Panc1 (cell line): ENCODE data around the gene LTC4S. TPM values are rescaled to one million over a fixed set of nuclear protein-coding genes. Genes with fewer than 3 reads are reported as not detected.

ENCODE experiments used
- ATAC-seq: fragments of 200-7000 bp; cut with Tn5 transposase; 2 replicates; pipeline ENCODE4 v1.9.1; 2020; ENCODE audit warnings: mild to moderate bottlenecking, moderate library complexity
- BruUV-seq: library from RNA; stranded (reverse); fragments of 400-500 nt; replicated peaks from 2 replicates; lab custom pipeline; 2021; lab: Mats Ljungman, UMichigan
- CTCF ChIA-PET: fragments of 300-600 bp; sonication (Branson Sonifier 250); formaldehyde crosslinking; loops from one replicate; lab custom pipeline; 2022; ENCODE audit warnings: antibody characterized with exemption; lab: Charles Lee
- POLR2A ChIA-PET: fragments of 300-600 bp; sonication (Branson Sonifier 250); formaldehyde crosslinking; loops from one replicate; lab custom pipeline; 2022; ENCODE audit warnings: antibody characterized with exemption; lab: Charles Lee
- DNase-seq: peaks from one replicate; pipeline ENCODE4 v3.0.0-alpha.2; 2010; ENCODE audit warnings: low read depth, low spot score
- H3K27ac ChIP-seq: 2 replicates; pipeline ENCODE4 v1.5.1; 2011; ENCODE audit warnings: mild to moderate bottlenecking, low read length, inconsistent platforms
- H3K27me3 ChIP-seq: fragments of 200-500 bp; sonication (Bioruptor generic); 2 replicates; pipeline ENCODE4 v1.6.0; 2014; ENCODE audit warnings: low read length, inconsistent platforms; ENCODE audit not compliant: control insufficient read depth, insufficient read depth
- H3K36me3 ChIP-seq: fragments of 200-500 bp; sonication (Bioruptor generic); 2 replicates; pipeline ENCODE4 v1.5.1; 2014; ENCODE audit warnings: inconsistent platforms, mild to moderate bottlenecking, low read length, moderate library complexity; ENCODE audit not compliant: control insufficient read depth, insufficient read depth
- H3K4me1 ChIP-seq: 2 replicates; pipeline ENCODE4 v1.5.1; 2011; ENCODE audit warnings: inconsistent platforms, mild to moderate bottlenecking, low read length, moderate library complexity; ENCODE audit not compliant: control insufficient read depth, insufficient read depth
- H3K4me3 ChIP-seq, 2 experiments: 2 replicates each; pipeline ENCODE4 v1.5.1; 2011 to 2012; ENCODE audit warnings: low read depth in 2 of 2, low read length in 2 of 2, mild to moderate bottlenecking in 2 of 2, inconsistent platforms in 1 of 2, moderate library complexity in 1 of 2
- H3K9me3 ChIP-seq: fragments of 200-500 bp; sonication (Bioruptor generic); 2 replicates; pipeline ENCODE4 v1.5.1; 2014; ENCODE audit warnings: low read depth, mild to moderate bottlenecking, inconsistent platforms, low read length, moderate library complexity; ENCODE audit not compliant: control insufficient read depth, insufficient read depth
- CTCF ChIP-seq: fragments of 450-650 bp; IDR thresholded peaks from 2 replicates; pipeline ENCODE4 v1.5.1; 2017; ENCODE audit warnings: mild to moderate bottlenecking
- POLR2AphosphoS5 ChIP-seq: IDR thresholded peaks from 2 replicates; pipeline ENCODE4 v1.6.1; 2012; ENCODE audit warnings: mild to moderate bottlenecking, low read depth, low read length, moderate library complexity
- REST ChIP-seq, 2 experiments: IDR thresholded peaks; 2 replicates each; pipeline ENCODE4 v1.6.1; 2011 to 2012; ENCODE audit warnings: low read depth in 2 of 2, control low read depth in 1 of 2, low read length in 1 of 2, mild to moderate bottlenecking in 1 of 2, moderate library complexity in 1 of 2; ENCODE audit not compliant: insufficient read depth in 1 of 2
- SIN3A ChIP-seq: IDR thresholded peaks from 2 replicates; pipeline ENCODE4 v1.6.1; 2012; ENCODE audit warnings: low read depth, mild to moderate bottlenecking, low read length, moderate library complexity, borderline replicate concordance; ENCODE audit not compliant: insufficient read depth
- TCF7L2 ChIP-seq: IDR thresholded peaks from 2 replicates; pipeline ENCODE4 v1.6.1; 2011; ENCODE audit warnings: mild to moderate bottlenecking, low read depth, low read length, inconsistent platforms
- in situ Hi-C: cut with HindIII; loops from 2 replicates; pipeline ENCODE4 v1.10.0; 2016; ENCODE audit warnings: low sequenced_read_pairs, low pct_unique_long_range_greater_than_20kb
- intact Hi-C: fragments of 100-400 bp; cut with micrococcal nuclease; formaldehyde crosslinking; loops from one replicate; pipeline ENCODE4 v1.10.0; 2022; ENCODE audit not compliant: unreplicated experiment
- total RNA-seq: library from RNA; stranded (reverse); gene quantifications from one replicate; pipeline ENCODE4 v1.2.1, GENCODE V29; 2021; ENCODE audit not compliant: unreplicated experiment

Gene LTC4S
- total RNA-seq, 1 experiment from 2014 or later: 0.69 TPM

GRCh38 chr5:179755022-179755421, 38.8 kb upstream of the LTC4S start:
- POLR2A ChIA-PET: interaction anchor here (0.6 kb wide), 1 partner anchor 253 kb away, joined by 3 read pairs; no protein-coding TSS in a partner anchor
- no peak for ATAC-seq
- Histone ChIP-seq H3K27me3 (no peaks in the 10 kb centered on the region), H3K4me3 (no peak overlapping the region), H3K27ac (no peak overlapping the region), H3K9me3 (no peaks in the 10 kb centered on the region), H3K4me1 (peaks cover 8% of the 10 kb centered on the region; the same call in 1 of the 2 replicates), H3K36me3 (no peaks in the 10 kb centered on the region)
- no peak for DNase-seq
- CTCF ChIA-PET: no interaction called here
- intact Hi-C loops: no loop called here
- no TSS peak for BruUV-seq
- TF ChIP-seq TCF7L2 (no peak), REST (IDR thresholded peaks at IDR 0.05; ENCODE audit: insufficient read depth in 1 of 2, low read depth in 2 of 2, low read length in 1 of 2) (no peak), POLR2AphosphoS5 (no peak), SIN3A (no peak), CTCF (no peak)
- in situ Hi-C loops: no loop called here

- CTCF ChIA-PET: no interaction called here
These were observed 34.8 kb upstream of the LTC4S start for GRCh38 chr5:179758955-179759354.

More at GRCh38 chr5:179758955-179759354, 34.8 kb upstream of the LTC4S start:
- Histone ChIP-seq H3K9me3 (no peaks in the 10 kb centered on the region), H3K36me3 (no peaks in the 10 kb centered on the region), H3K27ac (no peak overlapping the region), H3K4me1 (peaks cover 33% of the 10 kb centered on the region), H3K27me3 (no peaks in the 10 kb centered on the region), H3K4me3 (no peak overlapping the region)
- ATAC-seq (no peak), DNase-seq (no peak)
- no TSS peak for BruUV-seq
- intact Hi-C loops: no loop called here
- POLR2A ChIA-PET: interaction anchor here (0.5 kb wide), 1 partner anchor 59 kb away, joined by 9 read pairs; no protein-coding TSS in a partner anchor
- TF ChIP-seq TCF7L2: no peak
- TF ChIP-seq POLR2AphosphoS5: no peak
- no peak for TF ChIP-seq SIN3A
- TF ChIP-seq CTCF: no peak
- TF ChIP-seq REST (IDR thresholded peaks at IDR 0.05; ENCODE audit: insufficient read depth in 1 of 2, low read depth in 2 of 2, low read length in 1 of 2): no peak
- in situ Hi-C loops: no loop called here
